Natural killer cell (primary cell): ENCODE data around the gene TTLL11. TPM values are rescaled to one million over a fixed set of nuclear protein-coding genes. Genes with fewer than 3 reads are reported as not detected.
A peak's percentile ranks its signal among the peaks of the same experiment; 100 is the strongest.

Experiments used
- ATAC-seq, 3 donors: fragments of 150-1000 bp in 2 of 3; fragments of 200-7000 bp in 1 of 3; cut with Tn5 transposase; 1 replicate in 1 of 3; 2 replicates in 2 of 3; pipeline ENCODE4 v1.10.0; 2021; ENCODE audit warnings: mild to moderate bottlenecking in 2 of 3, moderate library complexity in 2 of 3
- DNase-seq, 2 donors: peaks; one replicate each; pipeline versions ENCODE4 v3.0.0 to v3.0.0-alpha.2; 2013 to 2021; ENCODE audit warnings: mixed read lengths in 1 of 2
- H3K27ac ChIP-seq: one replicate; pipeline ENCODE4 v1.5.1; 2013; ENCODE audit warnings: mild to moderate bottlenecking, low read length
- H3K27me3 ChIP-seq: one replicate; pipeline ENCODE4 v1.6.1; 2013; ENCODE audit warnings: low read length; ENCODE audit not compliant: control insufficient read depth, insufficient read depth
- H3K36me3 ChIP-seq: one replicate; pipeline ENCODE4 v1.6.1; 2013; ENCODE audit warnings: low read length; ENCODE audit not compliant: control insufficient read depth, insufficient read depth
- H3K4me1 ChIP-seq: one replicate; pipeline ENCODE4 v1.6.1; 2013; ENCODE audit warnings: low read length; ENCODE audit not compliant: control insufficient read depth, insufficient read depth
- H3K4me3 ChIP-seq: one replicate; pipeline ENCODE4 v1.5.1; 2013; ENCODE audit warnings: low read length
- H3K9me3 ChIP-seq: one replicate; pipeline ENCODE4 v1.6.1; 2013; ENCODE audit warnings: low read length; ENCODE audit not compliant: control insufficient read depth, insufficient read depth
- H3K27ac Mint-ChIP-seq, 2 donors: one replicate each; pipeline ENCODE4 v1.8.0; 2022; ENCODE audit warnings: mild to moderate bottlenecking in 2 of 2, mixed read lengths in 2 of 2, moderate library complexity in 1 of 2
- H3K27me3 Mint-ChIP-seq, 2 donors: one replicate each; pipeline ENCODE4 v1.8.0; 2022; ENCODE audit warnings: low read depth in 2 of 2, mixed read lengths in 2 of 2
- H3K36me3 Mint-ChIP-seq: one replicate; pipeline ENCODE4 v1.8.0; 2022; ENCODE audit warnings: mixed read lengths
- H3K4me1 Mint-ChIP-seq, 2 donors: one replicate each; pipeline ENCODE4 v1.8.0; 2022; ENCODE audit warnings: mixed read lengths in 2 of 2
- H3K4me3 Mint-ChIP-seq: one replicate; pipeline ENCODE4 v1.8.0; 2022; ENCODE audit warnings: mild to moderate bottlenecking, moderate library complexity, mixed read lengths
- H3K9me3 Mint-ChIP-seq, 2 donors: one replicate each; pipeline ENCODE4 v1.8.0; 2022; ENCODE audit warnings: mixed read lengths in 2 of 2
- WGBS: methylation state at CpG from one replicate; pipeline ENCODE4 v1.1.7; 2013; ENCODE audit warnings: missing lambda C conversion rate; ENCODE audit not compliant: insufficient coverage; 5-methylcytosine and 5-hydroxymethylcytosine counted together
- intact Hi-C: fragments of 100-400 bp; cut with micrococcal nuclease; formaldehyde crosslinking; loops from one replicate; pipeline ENCODE4 v1.14.2; 2022
- total RNA-seq, 4 donors: library from RNA; stranded (reverse); fragments of 120-200 nt in 1 of 4; gene quantifications; one replicate each; pipeline versions ENCODE4 v1.2.3 to v1.2.4, GENCODE V29; 2013 to 2022
- TF ChIP-seq, protein P1 (sequence below): fragments of 200-600 bp; IDR thresholded peaks from one replicate; pipeline ENCODE4 v1.8.0; 2022; ENCODE audit warnings: antibody characterized with exemption

Gene TTLL11
- total RNA-seq, 3 donors from 2014 or later (not counting 1 experiment from before 2014, with no cell fraction given): 3.4 to 4.6 (median 3.6) TPM

DNA sequence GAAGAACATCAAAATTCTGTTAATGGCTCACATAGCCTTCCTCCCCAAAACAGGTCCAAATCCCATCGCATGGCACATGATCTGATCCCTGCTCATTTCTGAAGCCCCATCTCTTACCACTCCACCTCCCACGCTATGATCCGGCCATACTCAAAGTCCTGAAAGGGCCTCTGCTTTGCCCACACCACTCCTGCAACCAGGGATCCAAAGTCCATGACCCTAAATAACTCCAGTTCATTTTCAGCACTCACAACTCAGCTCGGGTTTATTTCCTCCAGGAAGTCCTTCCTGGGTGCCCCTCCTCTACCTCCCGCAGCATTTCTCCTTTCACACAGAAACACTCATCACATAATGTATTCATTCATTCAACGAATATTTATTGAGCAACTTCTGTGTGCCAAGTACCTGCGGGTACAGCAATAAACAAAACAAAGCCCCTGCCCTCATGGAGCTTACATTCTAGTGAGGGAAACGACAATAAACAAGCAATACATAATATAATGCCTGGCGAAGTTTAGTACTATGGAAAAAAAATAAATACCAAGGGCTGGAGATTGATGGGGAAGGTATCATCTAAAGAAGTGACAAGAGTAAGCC, 2.7 kb downstream of the TTLL11 start:
- H3K27me3 ChIP-seq: no peaks in the 10 kb centered on the region
- intact Hi-C loops: loop anchor here (10.0 kb wide), 1 partner anchor 364 kb away; no protein-coding TSS in a partner anchor
- no peaks in the 10 kb centered on the region for H3K9me3 ChIP-seq
- no peak for ATAC-seq
- WGBS: 94% methylated on average over 8 of the region's 9 CpGs
- H3K4me3 Mint-ChIP-seq: peak overlapping the region; percentile 49
- no peaks in the 10 kb centered on the region for H3K9me3 Mint-ChIP-seq
- no peaks in the 10 kb centered on the region for H3K36me3 ChIP-seq
- no peaks in the 10 kb centered on the region for H3K27me3 Mint-ChIP-seq
- TF ChIP-seq, protein P1, sequence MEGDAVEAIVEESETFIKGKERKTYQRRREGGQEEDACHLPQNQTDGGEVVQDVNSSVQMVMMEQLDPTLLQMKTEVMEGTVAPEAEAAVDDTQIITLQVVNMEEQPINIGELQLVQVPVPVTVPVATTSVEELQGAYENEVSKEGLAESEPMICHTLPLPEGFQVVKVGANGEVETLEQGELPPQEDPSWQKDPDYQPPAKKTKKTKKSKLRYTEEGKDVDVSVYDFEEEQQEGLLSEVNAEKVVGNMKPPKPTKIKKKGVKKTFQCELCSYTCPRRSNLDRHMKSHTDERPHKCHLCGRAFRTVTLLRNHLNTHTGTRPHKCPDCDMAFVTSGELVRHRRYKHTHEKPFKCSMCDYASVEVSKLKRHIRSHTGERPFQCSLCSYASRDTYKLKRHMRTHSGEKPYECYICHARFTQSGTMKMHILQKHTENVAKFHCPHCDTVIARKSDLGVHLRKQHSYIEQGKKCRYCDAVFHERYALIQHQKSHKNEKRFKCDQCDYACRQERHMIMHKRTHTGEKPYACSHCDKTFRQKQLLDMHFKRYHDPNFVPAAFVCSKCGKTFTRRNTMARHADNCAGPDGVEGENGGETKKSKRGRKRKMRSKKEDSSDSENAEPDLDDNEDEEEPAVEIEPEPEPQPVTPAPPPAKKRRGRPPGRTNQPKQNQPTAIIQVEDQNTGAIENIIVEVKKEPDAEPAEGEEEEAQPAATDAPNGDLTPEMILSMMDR: no peak
- H3K36me3 Mint-ChIP-seq: no peaks in the 10 kb centered on the region
- peaks cover 42 to 43% of the 10 kb centered on the region in 2 donors for H3K4me1 Mint-ChIP-seq
- no peak overlapping the region for H3K27ac ChIP-seq
- DNase-seq: no peak
- H3K4me3 ChIP-seq: no peak overlapping the region
- H3K4me1 ChIP-seq: peaks cover 20% of the 10 kb centered on the region
- H3K27ac Mint-ChIP-seq: no peak overlapping the region

GRCh38 chr9:122088880-122089706, 4.0 kb downstream of the TTLL11 start:
- WGBS: 75% methylated on average over 3 of the region's 4 CpGs
- intact Hi-C loops: no loop called here
- Mint-ChIP-seq H3K9me3 (no peaks in the 10 kb centered on the region), H3K4me3 (no peak overlapping the region), H3K27ac (no peak overlapping the region), H3K4me1 (peaks cover 33 to 35% of the 10 kb centered on the region in 2 donors), H3K27me3 (no peaks in the 10 kb centered on the region), H3K36me3 (no peaks in the 10 kb centered on the region)
- TF ChIP-seq, protein P1: no peak
- DNase-seq (no peak), ATAC-seq (no peak)
- Histone ChIP-seq H3K4me1 (peaks cover 14% of the 10 kb centered on the region), H3K4me3 (no peak overlapping the region), H3K27me3 (no peaks in the 10 kb centered on the region), H3K9me3 (no peaks in the 10 kb centered on the region), H3K36me3 (no peaks in the 10 kb centered on the region), H3K27ac (no peak overlapping the region)

DNA sequence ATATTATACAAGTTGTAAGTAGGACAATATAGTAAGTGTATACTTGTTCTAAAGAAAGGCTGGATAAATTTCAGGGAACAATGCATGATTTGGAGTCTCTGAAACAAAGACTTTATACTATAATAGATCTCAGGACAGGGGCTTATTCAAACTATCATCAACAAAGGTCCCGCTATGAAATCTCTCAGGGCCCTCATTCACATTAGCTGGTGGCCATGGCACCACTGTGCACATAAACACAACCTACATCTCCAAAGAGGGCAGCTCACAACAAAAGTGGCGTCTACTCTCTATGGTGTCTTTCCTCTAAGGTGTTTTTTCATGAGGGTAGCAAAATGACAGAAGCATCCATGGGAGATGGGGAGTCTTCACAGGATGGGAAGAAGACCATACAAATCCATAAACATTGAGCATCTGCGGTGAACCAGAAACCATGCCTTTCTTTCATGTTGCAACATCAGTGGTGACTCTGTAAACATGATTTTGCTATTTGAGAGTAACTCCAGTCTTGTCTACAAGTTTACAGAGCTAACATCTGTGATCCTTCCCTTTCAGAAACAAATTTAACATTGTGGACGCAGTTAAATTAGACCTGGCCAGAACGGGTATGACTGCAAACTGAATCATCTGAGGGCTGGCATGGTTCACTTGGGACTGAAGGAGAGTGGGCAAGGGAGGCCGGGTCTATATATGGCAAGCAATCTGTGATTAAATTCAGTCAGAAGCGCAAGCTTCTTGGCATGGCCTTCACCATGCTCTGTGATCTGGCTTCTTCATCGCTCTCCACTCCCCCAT, 5.5 kb downstream of the TTLL11 start:
- H3K4me3 ChIP-seq: no peak overlapping the region
- Mint-ChIP-seq H3K9me3 (no peaks in the 10 kb centered on the region), H3K4me3 (no peak overlapping the region), H3K36me3 (no peaks in the 10 kb centered on the region), H3K4me1 (peaks cover 31 to 33% of the 10 kb centered on the region in 2 donors), H3K27me3 (no peaks in the 10 kb centered on the region), H3K27ac (no peak overlapping the region)
- DNase-seq (no peak), ATAC-seq (no peak)
- H3K4me1 ChIP-seq: peaks cover 6% of the 10 kb centered on the region
- 96% methylated on average over 8 of the region's 8 CpGs for WGBS
- no peaks in the 10 kb centered on the region for H3K9me3 ChIP-seq
- no peaks in the 10 kb centered on the region for H3K36me3 ChIP-seq
- H3K27me3 ChIP-seq: no peaks in the 10 kb centered on the region
- TF ChIP-seq, protein P1: no peak
- H3K27ac ChIP-seq: no peak overlapping the region
- intact Hi-C loops: no loop called here
